SK-N-SH (cell line): ENCODE measurements around the gene CHD9. TPM values are rescaled to one million over a fixed set of nuclear protein-coding genes. Genes with fewer than 3 reads are reported as not detected.
"Not testable (repeated sequence)": the region's sequence is repeated elsewhere in the genome, so short reads cannot be mapped to it uniquely, and the experiment has no call there.

ENCODE experiments used
- CTCF ChIA-PET: fragments of 300-600, 350-600 bp; formaldehyde crosslinking; extraction: SDS; loops from one replicate; lab custom pipeline; 2021; lab: Yijun Ruan, JAX
- POLR2A ChIA-PET: fragments of 350-600 bp; sonication (Branson Sonifier 250); formaldehyde crosslinking; extraction: SDS; loops from one replicate; lab custom pipeline; 2020; ENCODE audit warnings: antibody characterized with exemption, inconsistent platforms; lab: Yijun Ruan, JAX
- DNase-seq: peaks from one replicate; pipeline ENCODE4 v3.0.0; 2012
- H2AFZ ChIP-seq: fragments of 200-600 bp; sonication (generic); 2 replicates; pipeline ENCODE4 v1.8.1; 2016; ENCODE audit warnings: antibody characterized with exemption, mild to moderate bottlenecking, low read depth
- H3F3A ChIP-seq: fragments of 200-600 bp; sonication (generic); replicated peaks from 2 replicates; pipeline ENCODE3; 2016; ENCODE audit warnings: antibody characterized with exemption, mild to moderate bottlenecking; ENCODE audit not compliant: insufficient read depth
- H3K27ac ChIP-seq, 2 experiments: fragments of 200-500 bp in 1 of 2; fragments of 200-600 bp in 1 of 2; sonication (Bioruptor generic) in 1 of 2; sonication (generic), shearing (Covaris generic) in 1 of 2; 2 replicates each; pipeline versions ENCODE4 v1.5.1 to v1.6.1; 2014 to 2016; ENCODE audit warnings: low read depth in 2 of 2, inconsistent platforms in 1 of 2, low read length in 1 of 2, mild to moderate bottlenecking in 1 of 2, mixed read lengths in 1 of 2
- H3K27me3 ChIP-seq: fragments of 200-600 bp; sonication (generic), shearing (Covaris generic); 2 replicates; pipeline ENCODE4 v1.6.1; 2016; ENCODE audit warnings: mixed run types; ENCODE audit not compliant: insufficient read depth
- H3K36me3 ChIP-seq, 2 experiments: fragments of 200-500 bp in 1 of 2; fragments of 200-600 bp in 1 of 2; sonication (Bioruptor generic) in 1 of 2; sonication (generic) in 1 of 2; replicated peaks in 1 of 2; 2 replicates each; pipeline versions ENCODE3 to v1.5.1; 2014 to 2016; ENCODE audit warnings: low read length in 1 of 2, mild to moderate bottlenecking in 1 of 2; ENCODE audit not compliant: insufficient read depth in 2 of 2, control insufficient read depth in 1 of 2
- H3K4me1 ChIP-seq, 2 experiments: fragments of 200-500 bp in 1 of 2; fragments of 200-600 bp in 1 of 2; sonication (Bioruptor generic) in 1 of 2; sonication (generic), shearing (Covaris generic) in 1 of 2; 2 replicates each; pipeline versions ENCODE4 v1.5.1 to v1.6.1; 2014 to 2016; ENCODE audit warnings: low read depth in 1 of 2, low read length in 1 of 2, mixed run types in 1 of 2; ENCODE audit not compliant: insufficient read depth in 2 of 2, control insufficient read depth in 1 of 2
- H3K4me2 ChIP-seq: fragments of 200-600 bp; sonication (generic), shearing (Covaris generic); 2 replicates; pipeline ENCODE4 v1.6.1; 2017; ENCODE audit warnings: mixed run types
- H3K4me3 ChIP-seq, 2 experiments: fragments of 200-500 bp in 1 of 2; fragments of 200-600 bp in 1 of 2; sonication (Bioruptor generic) in 1 of 2; sonication (generic), shearing (Covaris generic) in 1 of 2; 2 replicates each; pipeline versions ENCODE4 v1.5.1 to v1.8.1; 2014 to 2016; ENCODE audit warnings: low read depth in 2 of 2, inconsistent platforms in 1 of 2, low read length in 1 of 2, mild to moderate bottlenecking in 1 of 2, mixed read lengths in 1 of 2, moderate library complexity in 1 of 2
- H3K79me2 ChIP-seq: fragments of 200-600 bp; sonication (generic); 2 replicates; pipeline ENCODE4 v1.8.1; 2017; ENCODE audit warnings: mild to moderate bottlenecking; ENCODE audit not compliant: insufficient read depth
- H3K9ac ChIP-seq: fragments of 200-600 bp; sonication (generic); 2 replicates; pipeline ENCODE4 v1.6.1; 2017; ENCODE audit warnings: mixed run types
- H3K9me2 ChIP-seq: fragments of 200-600 bp; sonication (generic); 2 replicates; pipeline ENCODE4 v1.6.1; 2017; ENCODE audit warnings: mixed run types
- H3K9me3 ChIP-seq: fragments of 200-600 bp; sonication (generic); 2 replicates; pipeline ENCODE4 v1.6.1; 2017; ENCODE audit warnings: mixed run types, mild to moderate bottlenecking, moderate library complexity
- H4K20me1 ChIP-seq: fragments of 200-600 bp; sonication (generic); 2 replicates; pipeline ENCODE4 v1.6.1; 2017; ENCODE audit warnings: mild to moderate bottlenecking, mixed run types; ENCODE audit not compliant: insufficient read depth
- CHD2 ChIP-seq: fragments of 150-350 bp; IDR thresholded peaks from 2 replicates; pipeline ENCODE4 v1.6.1; 2018; ENCODE audit warnings: low read length; ENCODE audit not compliant: partially characterized antibody
- ELF1 ChIP-seq: IDR thresholded peaks from 2 replicates; pipeline ENCODE4 v1.4.0; 2012
- EP300 ChIP-seq, 2 experiments: IDR thresholded peaks; 2 replicates each; pipeline versions ENCODE4 v1.4.0 to v1.6.1; 2012; ENCODE audit warnings: borderline replicate concordance in 1 of 2, low read depth in 1 of 2, low read length in 1 of 2
- GATA2 ChIP-seq: sonication (generic); formaldehyde crosslinking; IDR thresholded peaks from 2 replicates; pipeline ENCODE4 v1.5.0; 2020; ENCODE audit warnings: mild to moderate bottlenecking, missing genetic modification reagents
- NFIC ChIP-seq: IDR thresholded peaks from 2 replicates; pipeline ENCODE4 v1.4.0; 2012; ENCODE audit warnings: borderline replicate concordance
- NRF1 ChIP-seq: IDR thresholded peaks from 2 replicates; pipeline ENCODE4 v1.6.1; 2012; ENCODE audit warnings: low read depth, mild to moderate bottlenecking, low read length
- RCOR1 ChIP-seq: fragments of 150-350 bp; IDR thresholded peaks from 2 replicates; pipeline ENCODE4 v1.6.1; 2017; ENCODE audit warnings: antibody characterized with exemption, low read length
- REST ChIP-seq: IDR thresholded peaks from 2 replicates; pipeline ENCODE4 v1.6.1; 2012; ENCODE audit warnings: mild to moderate bottlenecking, low read depth, low read length, moderate library complexity
- USF1 ChIP-seq: IDR thresholded peaks from 2 replicates; pipeline ENCODE4 v1.4.0; 2012; ENCODE audit warnings: low read depth, borderline replicate concordance
- ZBTB33 ChIP-seq: IDR thresholded peaks from 2 replicates; pipeline ENCODE4 v1.4.0; 2012; ENCODE audit warnings: low read depth, borderline replicate concordance
- WGBS: methylation state at CpG from one replicate; pipeline ENCODE4 v1.1.6; 2017; ENCODE audit warnings: low lambda C conversion rate; 5-methylcytosine and 5-hydroxymethylcytosine counted together
- polyA plus RNA-seq, 3 experiments: library from polyadenylated mRNA; depleted of rRNA; stranded (reverse); fragments of >200 nt; gene quantifications; 2 replicates each; pipeline ENCODE4 v1.2.3, GENCODE V29; 2012
- TF ChIP-seq, protein P1 (sequence below): IDR thresholded peaks from 2 replicates; pipeline ENCODE4; 2012
- TF ChIP-seq, protein P2 (sequence below): IDR thresholded peaks from 2 replicates; pipeline ENCODE4 v1.4.0; 2012; ENCODE audit warnings: low read depth

CHD9 gene
- polyA plus RNA-seq, 1 of the 3 experiments (the other 2 are of a cell fraction), result 6.2 TPM

DNA sequence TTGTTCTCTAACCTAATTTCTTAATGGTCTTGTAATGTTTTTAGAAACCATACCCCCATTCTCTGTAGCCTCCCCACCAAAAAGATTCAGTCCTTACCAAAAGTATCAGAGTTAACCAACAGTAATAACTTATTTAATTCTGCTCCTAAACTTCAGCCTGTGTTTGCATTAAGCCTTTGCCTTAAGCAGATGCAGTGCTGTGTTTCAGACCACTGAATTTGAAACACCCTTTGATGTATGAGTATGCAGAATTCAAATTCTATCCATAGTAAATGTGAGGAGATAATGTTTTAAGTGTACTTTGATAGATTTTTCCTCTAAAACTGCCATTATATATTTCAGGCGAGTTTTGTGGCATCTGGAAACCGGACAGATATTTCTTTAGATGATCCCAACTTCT is 207.9 kb downstream of the CHD9 start:
- TF ChIP-seq EP300 (IDR thresholded peaks at IDR 0.05; ENCODE audit: borderline replicate concordance in 1 of 2, low read depth in 1 of 2, low read length in 1 of 2), result no peak
- TF ChIP-seq, protein P1, sequence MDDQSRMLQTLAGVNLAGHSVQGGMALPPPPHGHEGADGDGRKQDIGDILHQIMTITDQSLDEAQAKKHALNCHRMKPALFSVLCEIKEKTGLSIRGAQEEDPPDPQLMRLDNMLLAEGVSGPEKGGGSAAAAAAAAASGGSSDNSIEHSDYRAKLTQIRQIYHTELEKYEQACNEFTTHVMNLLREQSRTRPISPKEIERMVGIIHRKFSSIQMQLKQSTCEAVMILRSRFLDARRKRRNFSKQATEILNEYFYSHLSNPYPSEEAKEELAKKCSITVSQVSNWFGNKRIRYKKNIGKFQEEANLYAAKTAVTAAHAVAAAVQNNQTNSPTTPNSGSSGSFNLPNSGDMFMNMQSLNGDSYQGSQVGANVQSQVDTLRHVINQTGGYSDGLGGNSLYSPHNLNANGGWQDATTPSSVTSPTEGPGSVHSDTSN, result no peak
- no peak for TF ChIP-seq ZBTB33
- TF ChIP-seq ELF1, result no peak
- no peak for TF ChIP-seq RCOR1
- TF ChIP-seq CHD2, result no peak
- no peak for TF ChIP-seq GATA2 (CRISPR knock-in tag)
- no peak for TF ChIP-seq NRF1
- TF ChIP-seq NFIC, result no peak
- TF ChIP-seq, protein P2, sequence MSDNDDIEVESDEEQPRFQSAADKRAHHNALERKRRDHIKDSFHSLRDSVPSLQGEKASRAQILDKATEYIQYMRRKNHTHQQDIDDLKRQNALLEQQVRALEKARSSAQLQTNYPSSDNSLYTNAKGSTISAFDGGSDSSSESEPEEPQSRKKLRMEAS, result no peak
- no peak for DNase-seq
- no peaks in the 10 kb centered on the region for H4K20me1 ChIP-seq
- no peaks in the 10 kb centered on the region; the same call in 1 of the 2 replicates for H3K9me2 ChIP-seq
- H2AFZ ChIP-seq, result no peak overlapping the region
- no peak overlapping the region for H3K9ac ChIP-seq
- no peak overlapping the region for H3K4me3 ChIP-seq
- H3K4me2 ChIP-seq, result no peak overlapping the region
- peaks cover 67 to 87% of the 10 kb centered on the region in 2 experiments for H3K36me3 ChIP-seq
- CTCF ChIA-PET, result no interaction called here
- no peaks in the 10 kb centered on the region for H3K27me3 ChIP-seq
- POLR2A ChIA-PET, result no interaction called here
- H3K79me2 ChIP-seq, result peaks cover 19% of the 10 kb centered on the region
- peaks cover 0 to 8% of the 10 kb centered on the region in 2 experiments; a peak in 1 of 4 replicates for H3K4me1 ChIP-seq
- no peak overlapping the region for H3K27ac ChIP-seq
- H3K9me3 ChIP-seq, result no peaks in the 10 kb centered on the region
- WGBS, result 98% methylated on average over 2 of the region's 2 CpGs
- H3F3A ChIP-seq, result peaks cover 25% of the 10 kb centered on the region

DNA sequence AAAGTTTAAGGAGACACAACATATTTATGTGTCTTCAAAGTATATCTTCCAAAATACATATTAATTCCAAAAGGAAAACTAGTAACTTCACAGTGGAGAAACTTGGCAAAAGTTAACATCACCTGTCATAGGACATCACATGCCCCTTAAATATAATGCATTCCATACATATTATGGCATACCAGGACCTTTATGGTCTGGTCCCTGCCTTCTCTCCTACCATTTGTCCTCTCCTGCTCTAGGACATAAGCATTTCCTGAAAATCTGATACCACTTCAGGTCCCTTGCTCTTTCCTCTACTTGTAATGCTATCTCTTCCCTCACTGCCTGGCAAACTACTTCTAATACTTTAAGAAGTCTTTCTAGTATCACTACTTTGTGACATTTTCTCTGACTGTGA is 211.4 kb downstream of the CHD9 start:
- Histone ChIP-seq H4K20me1 (no peaks in the 10 kb centered on the region), H3K9me2 (no peaks in the 10 kb centered on the region; the same call in 1 of the 2 replicates), H3K27ac (peak overlapping the region in 1 of 2 experiments; percentile 28; a peak in 2 of 4 replicates), H3K79me2 (peaks cover 3% of the 10 kb centered on the region; the same call in 1 of the 2 replicates), H3F3A (peaks cover 20% of the 10 kb centered on the region), H3K9ac (no peak overlapping the region), H2AFZ (no peak overlapping the region), H3K9me3 (no peaks in the 10 kb centered on the region), H3K27me3 (no peaks in the 10 kb centered on the region), H3K36me3 (peaks cover 81 to 85% of the 10 kb centered on the region in 2 experiments), H3K4me2 (no peak overlapping the region), H3K4me3 (no peak overlapping the region), H3K4me1 (peaks cover 0 to 8% of the 10 kb centered on the region in 2 experiments; a peak in 1 of 4 replicates)
- ChIA-PET POLR2A (no interaction called here), CTCF (no interaction called here)
- no peak for DNase-seq
- TF ChIP-seq, protein P1, result 0 out of 2 replicates have a peak, but pooled peaks have one; percentile 9
- no peak for TF ChIP-seq REST
- TF ChIP-seq USF1, result no peak

DNA sequence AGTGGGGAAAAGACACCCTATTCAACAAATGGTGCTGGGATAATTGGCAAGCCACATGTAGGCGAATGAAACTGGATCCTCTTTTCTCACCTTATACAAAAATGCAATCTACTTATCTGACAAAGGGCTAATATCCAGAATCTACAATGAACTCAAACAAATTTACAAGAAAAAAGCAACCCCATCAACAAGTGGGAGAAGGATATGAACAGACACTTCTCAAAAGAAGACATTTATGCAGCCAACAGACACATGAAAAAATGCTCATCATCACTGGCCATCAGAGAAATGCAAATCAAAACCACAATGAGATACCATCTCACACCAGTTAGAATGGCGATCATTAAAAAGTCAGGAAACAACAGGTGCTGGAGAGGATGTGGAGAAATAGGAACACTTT is 223.7 kb downstream of the CHD9 start:
- DNase-seq, H4K20me1 ChIP-seq, POLR2A ChIA-PET, H3K9me3 ChIP-seq, H3K4me3 ChIP-seq, H3K4me2 ChIP-seq, CTCF ChIA-PET, H3K27ac ChIP-seq, H3K4me1 ChIP-seq, H3K9ac ChIP-seq, H3K9me2 ChIP-seq, H3K79me2 ChIP-seq, H2AFZ ChIP-seq, H3K27me3 ChIP-seq: not testable (repeated sequence)
- 100% methylated on average over 1 of the region's 2 CpGs for WGBS
- peaks cover 59 to 68% of the 10 kb centered on the region in 2 experiments for H3K36me3 ChIP-seq
- H3F3A ChIP-seq, result peaks cover 35% of the 10 kb centered on the region
